ENCODE results near the gene SLC22A17.

GRCh38 chr14:23392613-23393012 is 39.9 kb upstream of the SLC22A17 start:
- TF ChIP-seq ZNF362 (CRISPR knock-in tag; IDR thresholded peaks at IDR 0.05; ENCODE audit: borderline replicate concordance) (no peak), ZFP36L1 (CRISPR knock-in tag; IDR thresholded peaks at IDR 0.05) (no peak), POGK (CRISPR knock-in tag; conservative IDR thresholded peaks at IDR 0.05) (no peak), POLR2AphosphoS5 (IDR thresholded peaks at IDR 0.05; ENCODE audit: low read depth, low read length) (no peak), PBX2 (CRISPR knock-in tag; IDR thresholded peaks at IDR 0.05) (no peak), ZFP41 (CRISPR knock-in tag; IDR thresholded peaks at IDR 0.05; ENCODE audit: borderline replicate concordance) (no peak), SRSF1 (optimal IDR thresholded peaks at IDR 0.05; ENCODE audit: low read depth, low read length) (no peak), SUZ12 (IDR thresholded peaks at IDR 0.05; ENCODE audit: low read depth, low read length) (no peak), KMT2B (CRISPR knock-in tag; IDR thresholded peaks at IDR 0.05) (no peak), NPAS2 (CRISPR knock-in tag; IDR thresholded peaks at IDR 0.05; ENCODE audit: borderline replicate concordance) (no peak), RNF2 (conservative IDR thresholded peaks at IDR 0.05; ENCODE audit: low read depth) (no peak), ZBTB49 (CRISPR knock-in tag; IDR thresholded peaks at IDR 0.05; ENCODE audit: borderline replicate concordance) (no peak)
